GM21515 (cell line): ENCODE data around the gene NRIP1.

Source experiments
- ATAC-seq: cut with Tn5 transposase; IDR thresholded peaks from one replicate; pipeline ENCODE4 v1.9.1; 2021; ENCODE audit not compliant: unreplicated experiment

NRIP1 gene

DNA sequence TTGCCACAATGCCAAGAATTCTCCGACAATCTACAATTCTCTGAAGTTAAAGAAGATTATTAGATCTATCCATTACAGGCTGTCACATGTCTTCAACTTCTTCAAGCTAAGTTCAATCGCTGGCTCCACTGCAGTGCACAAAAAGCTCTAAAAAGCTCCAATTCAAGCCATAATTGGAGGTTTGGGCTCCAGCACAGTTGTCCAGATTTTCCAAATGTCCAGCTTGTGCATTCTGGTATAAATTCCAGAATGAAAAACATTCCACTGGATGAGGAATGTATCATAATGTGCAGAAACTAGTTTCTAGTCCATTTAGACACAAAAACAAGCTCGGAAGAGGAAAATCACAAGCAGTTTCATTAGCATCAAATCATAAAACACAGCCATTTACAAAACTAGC is 138.6 kb downstream of the NRIP1 start:
- ATAC-seq = no peak

DNA sequence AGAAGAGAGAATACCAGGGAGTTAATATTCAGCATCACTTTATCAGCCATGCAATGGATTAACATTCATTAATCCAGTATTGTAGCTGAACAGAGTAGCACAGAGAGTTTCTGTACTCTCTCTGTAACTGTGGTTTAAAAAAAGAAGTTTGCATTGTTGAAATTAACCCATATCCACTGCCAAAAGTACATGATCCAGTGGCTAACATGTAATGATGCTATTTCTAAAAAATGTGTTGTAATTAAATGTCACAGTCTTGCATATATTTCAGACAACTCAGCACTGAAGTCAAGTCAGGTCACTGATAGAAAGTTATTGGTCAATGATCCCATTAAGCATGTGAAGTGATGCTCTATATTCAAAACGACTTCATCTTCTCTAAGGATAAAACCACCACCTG is 141.3 kb downstream of the NRIP1 start:
- no peak for ATAC-seq

DNA sequence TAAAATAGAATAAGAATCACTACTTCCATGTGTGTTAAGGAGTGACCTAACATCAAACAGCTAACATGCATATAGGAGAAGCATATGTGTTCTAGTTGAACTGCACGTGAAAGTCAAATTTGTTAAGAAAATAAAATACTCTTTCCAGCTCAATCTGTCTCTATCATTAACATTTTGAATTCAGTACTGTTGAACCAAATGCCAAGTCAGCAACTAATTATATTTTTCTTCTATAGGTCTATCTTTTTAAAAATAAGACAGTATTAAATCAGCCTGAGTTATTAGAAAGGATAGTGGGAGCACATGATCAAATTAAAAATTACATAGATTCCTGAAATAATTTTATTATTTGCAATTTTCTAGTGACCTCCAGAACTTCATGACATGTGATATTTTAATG is 141.8 kb downstream of the NRIP1 start:
- ATAC-seq = no peak

DNA sequence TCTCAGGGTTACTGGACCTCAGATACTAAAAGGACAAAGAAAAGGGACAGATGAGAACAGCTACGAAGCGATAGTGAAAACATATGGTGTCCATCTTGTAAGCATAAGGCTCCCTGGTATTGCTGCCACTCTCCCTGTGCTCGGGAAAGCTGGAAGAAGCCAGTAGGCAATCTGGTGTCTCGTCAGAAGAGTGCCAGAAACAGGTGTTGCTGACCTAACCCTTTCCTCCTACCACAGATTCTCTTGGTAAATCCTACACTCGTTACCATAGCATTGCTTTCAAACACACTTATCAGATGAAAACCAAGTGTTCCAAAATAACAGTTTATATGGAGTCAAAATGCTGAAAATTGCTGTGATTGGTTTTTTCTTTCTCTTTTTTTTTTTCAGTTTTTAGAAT is 146.3 kb downstream of the NRIP1 start:
- ATAC-seq = no peak

DNA sequence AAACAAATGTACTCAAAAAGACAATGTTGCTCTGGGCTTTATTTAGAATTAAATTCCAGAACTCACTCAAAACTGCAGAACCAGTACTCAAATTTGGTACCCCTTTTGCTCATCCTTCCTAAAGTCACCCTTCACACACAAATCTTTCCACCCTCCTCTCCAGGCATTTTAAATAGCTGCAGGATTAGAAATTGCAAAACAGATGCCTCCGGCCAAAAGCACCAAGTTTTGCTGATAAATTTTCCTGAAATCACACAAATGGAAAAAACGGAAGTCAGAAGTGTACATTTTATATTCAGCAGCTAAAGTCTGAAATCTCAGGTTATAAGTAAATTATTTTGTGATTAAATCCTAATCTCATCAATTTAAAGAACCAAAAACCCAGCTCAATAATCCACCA is 147.0 kb downstream of the NRIP1 start:
- ATAC-seq = no peak

DNA sequence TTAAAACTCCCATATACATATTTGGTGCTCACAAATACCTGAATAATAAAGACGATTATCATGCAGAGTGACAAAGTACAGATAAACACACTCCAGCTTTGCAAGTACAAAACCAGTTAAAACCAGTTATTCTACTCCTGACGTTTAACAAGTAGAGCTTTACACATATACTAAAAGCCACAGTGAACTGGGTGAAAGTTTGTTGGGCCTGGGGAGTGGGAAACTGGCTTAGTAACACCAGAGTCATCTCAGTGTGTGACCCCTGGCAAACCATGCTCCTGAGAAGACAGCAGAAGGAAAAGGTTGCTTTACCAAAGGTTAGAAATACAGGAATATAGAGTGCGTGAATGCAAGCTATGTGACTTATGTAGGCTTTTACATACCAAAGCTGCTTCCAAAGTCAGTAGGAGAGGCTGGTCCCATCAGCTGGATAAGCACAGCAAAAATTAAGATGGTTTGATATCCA is 148.1 kb downstream of the NRIP1 start:
- ATAC-seq = no peak

DNA sequence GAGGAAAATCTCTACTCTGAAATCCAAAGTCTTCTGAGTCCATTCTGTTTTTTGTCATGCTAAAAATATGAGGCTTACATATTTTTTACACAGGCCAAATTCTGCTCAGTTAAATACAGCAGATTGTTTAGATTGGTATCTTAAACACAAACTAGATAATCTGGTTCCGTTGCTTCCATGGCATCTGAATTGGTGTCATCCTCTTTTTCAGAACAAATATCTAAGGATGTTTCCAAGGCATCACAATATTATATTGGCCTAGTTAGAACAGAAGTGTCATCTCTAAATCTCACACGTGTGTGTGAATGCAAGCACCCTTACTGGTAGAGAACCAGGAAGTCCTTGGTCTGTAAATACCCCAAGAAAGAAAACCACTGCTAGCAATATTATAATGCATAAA is 151.2 kb downstream of the NRIP1 start:
- no peak for ATAC-seq

DNA sequence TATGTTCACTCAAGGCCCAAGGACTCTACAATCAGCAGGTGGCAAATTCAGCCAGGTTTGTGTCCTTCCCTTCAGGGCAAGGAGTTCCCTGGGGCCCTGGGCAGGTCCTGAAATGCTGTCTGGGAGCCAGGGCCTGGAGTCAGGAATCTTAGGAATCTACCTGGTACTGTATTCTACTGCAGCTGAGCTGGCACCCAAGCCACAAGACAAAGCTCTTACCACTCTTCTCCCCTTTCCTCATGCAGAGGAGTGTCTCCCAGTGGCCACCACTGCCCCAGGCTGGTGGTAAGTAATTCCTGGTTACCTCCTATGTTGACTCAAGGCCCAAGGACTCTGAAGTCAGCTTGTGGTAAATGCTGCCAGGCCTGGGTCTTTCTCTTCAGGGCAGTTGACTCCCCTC is 153.4 kb downstream of the NRIP1 start:
- ATAC-seq = no peak
